SK-N-SH (cell line): Measurements from ENCODE around the gene SPATA25. TPM values are rescaled to one million over a fixed set of nuclear protein-coding genes. Genes with fewer than 3 reads are reported as not detected.

ENCODE experiments used
- CTCF ChIA-PET: fragments of 300-600, 350-600 bp; formaldehyde crosslinking; extraction: SDS; loops from one replicate; lab custom pipeline; 2021; lab: Yijun Ruan, JAX
- POLR2A ChIA-PET: fragments of 350-600 bp; sonication (Branson Sonifier 250); formaldehyde crosslinking; extraction: SDS; loops from one replicate; lab custom pipeline; 2020; ENCODE audit warnings: antibody characterized with exemption, inconsistent platforms; lab: Yijun Ruan, JAX
- DNase-seq: peaks from one replicate; pipeline ENCODE4 v3.0.0; 2012
- H2AFZ ChIP-seq: fragments of 200-600 bp; sonication (generic); 2 replicates; pipeline ENCODE4 v1.8.1; 2016; ENCODE audit warnings: antibody characterized with exemption, mild to moderate bottlenecking, low read depth
- H3F3A ChIP-seq: fragments of 200-600 bp; sonication (generic); replicated peaks from 2 replicates; pipeline ENCODE3; 2016; ENCODE audit warnings: antibody characterized with exemption, mild to moderate bottlenecking; ENCODE audit not compliant: insufficient read depth
- H3K27ac ChIP-seq, 2 experiments: fragments of 200-500 bp in 1 of 2; fragments of 200-600 bp in 1 of 2; sonication (Bioruptor generic) in 1 of 2; sonication (generic), shearing (Covaris generic) in 1 of 2; 2 replicates each; pipeline versions ENCODE4 v1.5.1 to v1.6.1; 2014 to 2016; ENCODE audit warnings: low read depth in 2 of 2, inconsistent platforms in 1 of 2, low read length in 1 of 2, mild to moderate bottlenecking in 1 of 2, mixed read lengths in 1 of 2
- H3K27me3 ChIP-seq: fragments of 200-600 bp; sonication (generic), shearing (Covaris generic); 2 replicates; pipeline ENCODE4 v1.6.1; 2016; ENCODE audit warnings: mixed run types; ENCODE audit not compliant: insufficient read depth
- H3K36me3 ChIP-seq, 2 experiments: fragments of 200-500 bp in 1 of 2; fragments of 200-600 bp in 1 of 2; sonication (Bioruptor generic) in 1 of 2; sonication (generic) in 1 of 2; replicated peaks in 1 of 2; 2 replicates each; pipeline versions ENCODE3 to v1.5.1; 2014 to 2016; ENCODE audit warnings: low read length in 1 of 2, mild to moderate bottlenecking in 1 of 2; ENCODE audit not compliant: insufficient read depth in 2 of 2, control insufficient read depth in 1 of 2
- H3K4me1 ChIP-seq, 2 experiments: fragments of 200-500 bp in 1 of 2; fragments of 200-600 bp in 1 of 2; sonication (Bioruptor generic) in 1 of 2; sonication (generic), shearing (Covaris generic) in 1 of 2; 2 replicates each; pipeline versions ENCODE4 v1.5.1 to v1.6.1; 2014 to 2016; ENCODE audit warnings: low read depth in 1 of 2, low read length in 1 of 2, mixed run types in 1 of 2; ENCODE audit not compliant: insufficient read depth in 2 of 2, control insufficient read depth in 1 of 2
- H3K4me2 ChIP-seq: fragments of 200-600 bp; sonication (generic), shearing (Covaris generic); 2 replicates; pipeline ENCODE4 v1.6.1; 2017; ENCODE audit warnings: mixed run types
- H3K4me3 ChIP-seq, 2 experiments: fragments of 200-500 bp in 1 of 2; fragments of 200-600 bp in 1 of 2; sonication (Bioruptor generic) in 1 of 2; sonication (generic), shearing (Covaris generic) in 1 of 2; 2 replicates each; pipeline versions ENCODE4 v1.5.1 to v1.8.1; 2014 to 2016; ENCODE audit warnings: low read depth in 2 of 2, inconsistent platforms in 1 of 2, low read length in 1 of 2, mild to moderate bottlenecking in 1 of 2, mixed read lengths in 1 of 2, moderate library complexity in 1 of 2
- H3K79me2 ChIP-seq: fragments of 200-600 bp; sonication (generic); 2 replicates; pipeline ENCODE4 v1.8.1; 2017; ENCODE audit warnings: mild to moderate bottlenecking; ENCODE audit not compliant: insufficient read depth
- H3K9ac ChIP-seq: fragments of 200-600 bp; sonication (generic); 2 replicates; pipeline ENCODE4 v1.6.1; 2017; ENCODE audit warnings: mixed run types
- H3K9me2 ChIP-seq: fragments of 200-600 bp; sonication (generic); 2 replicates; pipeline ENCODE4 v1.6.1; 2017; ENCODE audit warnings: mixed run types
- H3K9me3 ChIP-seq: fragments of 200-600 bp; sonication (generic); 2 replicates; pipeline ENCODE4 v1.6.1; 2017; ENCODE audit warnings: mixed run types, mild to moderate bottlenecking, moderate library complexity
- H4K20me1 ChIP-seq: fragments of 200-600 bp; sonication (generic); 2 replicates; pipeline ENCODE4 v1.6.1; 2017; ENCODE audit warnings: mild to moderate bottlenecking, mixed run types; ENCODE audit not compliant: insufficient read depth
- CHD2 ChIP-seq: fragments of 150-350 bp; IDR thresholded peaks from 2 replicates; pipeline ENCODE4 v1.6.1; 2018; ENCODE audit warnings: low read length; ENCODE audit not compliant: partially characterized antibody
- ELF1 ChIP-seq: IDR thresholded peaks from 2 replicates; pipeline ENCODE4 v1.4.0; 2012
- EZH2phosphoT487 ChIP-seq: fragments of 200-600 bp; sonication (generic); IDR thresholded peaks from 2 replicates; pipeline ENCODE4 v1.6.1; 2017; ENCODE audit warnings: low read depth, mixed run types, mild to moderate bottlenecking, antibody characterized with exemption, moderate library complexity, borderline replicate concordance
- FOSL2 ChIP-seq: IDR thresholded peaks from 2 replicates; pipeline ENCODE4 v1.4.0; 2012; ENCODE audit warnings: low read depth, mild to moderate bottlenecking, moderate library complexity, borderline replicate concordance
- FOXJ3 ChIP-seq: sonication (generic); formaldehyde crosslinking; IDR thresholded peaks from 2 replicates; pipeline ENCODE4 v1.5.1; 2020; ENCODE audit warnings: mild to moderate bottlenecking, missing genetic modification reagents
- GATA2 ChIP-seq: sonication (generic); formaldehyde crosslinking; IDR thresholded peaks from 2 replicates; pipeline ENCODE4 v1.5.0; 2020; ENCODE audit warnings: mild to moderate bottlenecking, missing genetic modification reagents
- IRF3 ChIP-seq: fragments of 150-350 bp; IDR thresholded peaks from 2 replicates; pipeline ENCODE4 v1.6.1; 2016; ENCODE audit warnings: mild to moderate bottlenecking, low read depth, low read length
- JUND ChIP-seq: IDR thresholded peaks from 2 replicates; pipeline ENCODE4 v1.4.0; 2012
- MAX ChIP-seq: IDR thresholded peaks from 2 replicates; pipeline ENCODE4 v1.4.0; 2012; ENCODE audit warnings: low read depth
- MEF2A ChIP-seq: IDR thresholded peaks from 2 replicates; pipeline ENCODE4 v1.4.0; 2012; ENCODE audit warnings: low read depth, borderline replicate concordance
- MXI1 ChIP-seq: IDR thresholded peaks from 2 replicates; pipeline ENCODE4 v1.6.1; 2012; ENCODE audit warnings: mild to moderate bottlenecking, low read depth, low read length, improper control_type of control experiment
- NFIC ChIP-seq: IDR thresholded peaks from 2 replicates; pipeline ENCODE4 v1.4.0; 2012; ENCODE audit warnings: borderline replicate concordance
- REST ChIP-seq: IDR thresholded peaks from 2 replicates; pipeline ENCODE4 v1.6.1; 2012; ENCODE audit warnings: mild to moderate bottlenecking, low read depth, low read length, moderate library complexity
- RFX5 ChIP-seq: IDR thresholded peaks from 2 replicates; pipeline ENCODE4 v1.6.1; 2012; ENCODE audit warnings: mild to moderate bottlenecking, improper control_type of control experiment, low read length
- RXRA ChIP-seq: IDR thresholded peaks from 2 replicates; pipeline ENCODE4 v1.4.0; 2012; ENCODE audit warnings: low read depth, mild to moderate bottlenecking, borderline replicate concordance
- TAF1 ChIP-seq: IDR thresholded peaks from 2 replicates; pipeline ENCODE4 v1.6.1; 2012; ENCODE audit warnings: low read depth, mild to moderate bottlenecking, low read length, moderate library complexity, borderline replicate concordance
- USF2 ChIP-seq: fragments of 150-350 bp; IDR thresholded peaks from 2 replicates; pipeline ENCODE4 v1.6.1; 2017; ENCODE audit warnings: antibody characterized with exemption, low read length, low read depth, borderline replicate concordance
- WGBS: methylation state at CpG from one replicate; pipeline ENCODE4 v1.1.6; 2017; ENCODE audit warnings: low lambda C conversion rate; 5-methylcytosine and 5-hydroxymethylcytosine counted together
- polyA plus RNA-seq, 3 experiments: library from polyadenylated mRNA; depleted of rRNA; stranded (reverse); fragments of >200 nt; gene quantifications; 2 replicates each; pipeline ENCODE4 v1.2.3, GENCODE V29; 2012

The SPATA25 gene
- polyA plus RNA-seq, 1 of the 3 experiments (the other 2 are of a cell fraction): 1.3 TPM

- Histone ChIP-seq H4K20me1 (no peaks in the 10 kb centered on the region), H3K9ac (no peak overlapping the region), H3K9me3 (no peaks in the 10 kb centered on the region), H2AFZ (no peak overlapping the region), H3F3A (peaks cover 15% of the 10 kb centered on the region), H3K27me3 (no peaks in the 10 kb centered on the region), H3K36me3 (peaks cover 0 to 9% of the 10 kb centered on the region in 2 experiments), H3K9me2 (no peaks in the 10 kb centered on the region), H3K4me2 (no peak overlapping the region), H3K4me3 (no peak overlapping the region), H3K79me2 (peaks cover 19% of the 10 kb centered on the region; the same call in 1 of the 2 replicates), H3K4me1 (peaks cover 9 to 10% of the 10 kb centered on the region in 2 experiments; a peak in 3 of 4 replicates), H3K27ac (no peak overlapping the region)
- no peak for DNase-seq
- TF ChIP-seq JUND: no peak
- 95% methylated on average over 3 of the region's 3 CpGs for WGBS
- POLR2A ChIA-PET: interaction anchor here (0.6 kb wide), 1 partner anchor 82 kb away, joined by 4 read pairs; no protein-coding TSS in a partner anchor
- CTCF ChIA-PET: interaction anchor here (0.9 to 4.5 kb wide), 7 partner anchors 16 to 74 kb away, joined by 3 to 41 read pairs (median 7); partner anchors contain the start of gene PCIF1
Observed at GRCh38 chr20:45888681-45889080, 1.3 kb upstream of the SPATA25 start.

GRCh38 chr20:45886590-45887345 is 654 bp downstream of the SPATA25 start:
- H4K20me1 ChIP-seq: no peaks in the 10 kb centered on the region
- CTCF ChIA-PET: no interaction called here
- H3K79me2 ChIP-seq: peaks cover 19% of the 10 kb centered on the region
- H3K9me2 ChIP-seq: no peaks in the 10 kb centered on the region
- no peak overlapping the region for H3K27ac ChIP-seq
- no peak overlapping the region for H2AFZ ChIP-seq
- H3K9ac ChIP-seq: no peak overlapping the region
- no peak overlapping the region for H3K4me3 ChIP-seq
- POLR2A ChIA-PET: no interaction called here
- H3K36me3 ChIP-seq: peaks cover 3 to 15% of the 10 kb centered on the region in 2 experiments
- no peaks in the 10 kb centered on the region for H3K9me3 ChIP-seq
- H3F3A ChIP-seq: peaks cover 15% of the 10 kb centered on the region
- TF ChIP-seq EZH2phosphoT487: no peak
- TF ChIP-seq REST: no peak
- no peak for TF ChIP-seq JUND
- TF ChIP-seq IRF3: no peak
- TF ChIP-seq MXI1: no peak
- TF ChIP-seq NFIC: no peak
- no peak for TF ChIP-seq ELF1
- no peak for TF ChIP-seq TAF1
- no peak for TF ChIP-seq FOXJ3 (CRISPR knock-in tag)
- no peak for TF ChIP-seq RXRA
- no peak for TF ChIP-seq MAX
- TF ChIP-seq USF2: no peak
- no peak for TF ChIP-seq FOSL2
- TF ChIP-seq CHD2: no peak
- no peak for TF ChIP-seq RFX5
- no peak for TF ChIP-seq GATA2 (CRISPR knock-in tag)
- TF ChIP-seq MEF2A: no peak
- TF ChIP-seq, all 33 proteins: peak for 0
- peaks cover 4 to 10% of the 10 kb centered on the region in 2 experiments; a peak in 3 of 4 replicates for H3K4me1 ChIP-seq
- no peak for DNase-seq
- H3K27me3 ChIP-seq: no peaks in the 10 kb centered on the region
- H3K4me2 ChIP-seq: no peak overlapping the region
- WGBS: 93% methylated on average over 9 of the region's 19 CpGs
